NCI-H1105 treated with DMSO at 0.1 percent for 48 hours (cell line): ENCODE measurements around the gene STX5.
A peak's percentile ranks its signal among the peaks of the same experiment; 100 is the strongest.
"Not testable (repeated sequence)": the region's sequence is repeated elsewhere in the genome, so short reads cannot be mapped to it uniquely, and the experiment has no call there.

Experiments
- DNase-seq: peaks from one replicate; lab custom pipeline; 2025; lab: John Stamatoyannopoulos, UW

Gene STX5

GRCh38 chr11:62786318-62787004, 45.4 kb downstream of the STX5 start:
- peak; percentile 80 for DNase-seq

- no peak for DNase-seq
Observed at GRCh38 chr11:62782753-62783152, 49.1 kb downstream of the STX5 start.

GRCh38 chr11:62778441-62778840, 53.4 kb downstream of the STX5 start:
- no peak for DNase-seq

GRCh38 chr11:62777389-62777788, 54.5 kb downstream of the STX5 start:
- no peak for DNase-seq

DNA sequence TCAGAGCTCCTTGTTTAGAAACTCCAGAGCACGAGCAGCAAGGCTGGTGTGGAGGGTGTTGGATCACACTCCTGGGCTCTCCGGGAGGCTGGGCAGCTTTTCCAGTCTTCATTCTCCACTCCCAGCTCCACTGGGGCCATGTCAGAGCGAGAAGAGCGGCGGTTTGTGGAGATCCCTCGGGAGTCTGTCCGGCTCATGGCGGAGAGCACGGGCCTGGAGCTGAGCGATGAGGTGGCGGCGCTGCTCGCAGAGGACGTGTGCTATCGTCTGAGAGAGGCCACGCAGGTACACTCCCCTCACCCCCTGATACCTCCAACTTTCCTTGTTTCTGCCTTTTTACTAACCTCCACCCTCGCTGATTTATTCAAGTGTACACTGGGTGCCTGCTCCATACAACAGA, 56.2 kb downstream of the STX5 start:
- no peak for DNase-seq

- DNase-seq, result no peak
Observed at GRCh38 chr11:62774407-62774806, 57.4 kb downstream of the STX5 start.

DNA sequence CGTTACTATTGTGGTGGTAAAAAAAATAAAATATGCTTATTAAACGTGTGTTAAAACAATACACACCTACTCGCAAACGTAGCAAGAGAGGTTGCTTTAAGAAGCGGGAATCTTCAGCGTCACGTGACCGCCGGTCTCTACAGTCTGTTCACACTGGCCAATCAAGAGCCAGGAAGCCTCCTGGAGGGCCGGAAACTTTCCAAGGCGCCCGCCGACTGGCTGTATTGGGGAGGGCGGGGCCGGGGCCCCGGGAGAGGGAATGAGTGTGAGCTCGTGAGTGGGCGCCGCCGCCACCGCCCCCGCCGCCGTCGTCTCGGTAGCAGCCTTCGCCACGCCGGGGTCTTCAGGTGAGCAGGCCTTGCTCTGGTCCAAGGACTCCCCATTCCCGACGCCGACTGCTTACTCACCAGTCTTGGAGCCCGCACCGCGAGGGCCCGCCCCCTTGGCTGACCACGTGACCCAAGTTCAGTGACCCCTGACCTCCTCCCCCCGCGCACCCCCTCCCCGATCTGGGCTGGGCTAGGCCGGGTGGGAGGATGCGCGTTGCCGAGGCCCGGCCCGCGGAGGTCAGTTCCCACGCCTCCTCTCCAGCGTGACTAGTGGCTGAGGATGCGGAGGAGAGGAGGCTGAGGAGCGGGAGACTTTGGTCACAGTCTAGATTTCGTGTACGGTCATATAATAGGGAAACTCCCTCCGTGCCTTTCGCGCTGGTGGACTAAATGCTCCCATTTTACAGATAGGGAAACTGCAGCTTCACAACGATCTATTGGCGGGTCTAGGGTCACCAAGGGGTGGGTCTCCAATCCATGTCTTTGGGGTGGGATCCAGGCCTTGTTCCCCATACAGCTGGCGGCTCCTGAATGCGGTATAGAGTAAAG, 60.5 kb downstream of the STX5 start, which contains the start of gene TAF6L:
Gene TAF6L (plus strand): TSS at position 253 of the 878 bp plus-strand sequence. CDS start 4,388 bp downstream, outside the sequence.
- DNase-seq, result peak; percentile 97

- DNase-seq, result no peak
Observed at GRCh38 chr11:62770778-62771143, 61.1 kb downstream of the STX5 start.

DNA sequence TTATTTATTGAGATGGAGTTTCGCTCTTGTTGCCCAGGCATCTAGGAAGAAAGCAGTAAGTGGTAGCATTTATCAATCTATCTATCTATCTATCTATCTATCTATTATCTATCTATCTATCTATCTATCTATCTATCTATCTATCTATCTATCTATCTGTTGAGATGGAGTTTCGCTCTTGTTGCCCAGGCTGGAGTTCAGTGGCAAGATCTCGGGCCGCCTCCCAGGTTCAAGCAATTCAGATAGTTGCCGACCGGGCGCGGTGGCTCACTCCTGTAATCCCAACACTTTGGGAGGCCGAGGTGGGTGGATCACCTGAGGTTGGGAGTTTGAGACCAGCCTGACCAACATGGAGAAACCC, 71.0 kb downstream of the STX5 start:
- DNase-seq, result not testable (repeated sequence)

GRCh38 chr11:62757846-62758788, 73.7 kb downstream of the STX5 start:
- no peak for DNase-seq
